ENCODE measurements around the gene SHOC1.
"Not testable (repeated sequence)": the region's sequence is repeated elsewhere in the genome, so short reads cannot be mapped to it uniquely, and the experiment has no call there.

Gene SHOC1

GRCh38 chr9:111794835-111795556 is at the start of gene SHOC1:
Gene SHOC1, minus strand, starts transcription at chr9:111794937. Its CDS starts 3,519 bp downstream, at chr9:111791418.
- DNase-seq (ENCODE audit: low read depth) = no peak

GRCh38 chr9:111843971-111844370 is 49.2 kb upstream of the SHOC1 start:
- DNase-seq (ENCODE audit: low read depth) = no peak

GRCh38 chr9:111842313-111842712 is 47.6 kb upstream of the SHOC1 start:
- DNase-seq (ENCODE audit: low read depth) = no peak

- DNase-seq (ENCODE audit: low read depth) = no peak
These were observed 45.7 kb upstream of the SHOC1 start for GRCh38 chr9:111840442-111840841.

- no peak for DNase-seq (ENCODE audit: low read depth)
These were observed 45.2 kb upstream of the SHOC1 start for GRCh38 chr9:111839987-111840386.

- DNase-seq (ENCODE audit: low read depth) = no peak
These were observed 44.6 kb upstream of the SHOC1 start for GRCh38 chr9:111839387-111839786.

GRCh38 chr9:111838439-111838838 is 43.7 kb upstream of the SHOC1 start:
- DNase-seq (ENCODE audit: low read depth) = no peak

GRCh38 chr9:111836311-111836710 is 41.6 kb upstream of the SHOC1 start:
- no peak for DNase-seq (ENCODE audit: low read depth)

GRCh38 chr9:111833941-111834340 is 39.2 kb upstream of the SHOC1 start:
- DNase-seq (ENCODE audit: low read depth) = no peak

- DNase-seq (ENCODE audit: low read depth) = no peak
These were observed 37.7 kb upstream of the SHOC1 start for GRCh38 chr9:111832449-111832848.

- no peak for DNase-seq (ENCODE audit: low read depth)
These were observed 36.8 kb upstream of the SHOC1 start for GRCh38 chr9:111831371-111832108.

GRCh38 chr9:111828193-111828592 is 33.5 kb upstream of the SHOC1 start:
- no peak for DNase-seq (ENCODE audit: low read depth)

GRCh38 chr9:111825468-111826145 is 30.9 kb upstream of the SHOC1 start:
- DNase-seq (ENCODE audit: low read depth) = no peak

GRCh38 chr9:111821006-111821528 is 26.3 kb upstream of the SHOC1 start:
- no peak for DNase-seq (ENCODE audit: low read depth)

GRCh38 chr9:111819360-111819759 is 24.6 kb upstream of the SHOC1 start:
- no peak for DNase-seq (ENCODE audit: low read depth)

- DNase-seq (ENCODE audit: low read depth) = no peak
These were observed 20.7 kb upstream of the SHOC1 start for GRCh38 chr9:111815285-111816070.

GRCh38 chr9:111812337-111812736 is 17.6 kb upstream of the SHOC1 start:
- DNase-seq (ENCODE audit: low read depth) = no peak

- no peak for DNase-seq (ENCODE audit: low read depth)
These were observed 16.2 kb upstream of the SHOC1 start for GRCh38 chr9:111810908-111811307.

- DNase-seq (ENCODE audit: low read depth) = not testable (repeated sequence)
These were observed 15.7 kb upstream of the SHOC1 start for GRCh38 chr9:111810415-111810814.

GRCh38 chr9:111807197-111807596 is 12.5 kb upstream of the SHOC1 start:
- no peak for DNase-seq (ENCODE audit: low read depth)

- DNase-seq (ENCODE audit: low read depth) = no peak
These were observed 11.5 kb upstream of the SHOC1 start for GRCh38 chr9:111806259-111806658.

GRCh38 chr9:111805830-111806241 is 11.1 kb upstream of the SHOC1 start:
- DNase-seq (ENCODE audit: low read depth) = no peak

Measured in stimulated activated CD8-positive, alpha-beta memory T cell treated with anti-CD3 and anti-CD28 coated beads, Interleukin-12 subunit alpha, Interleukin-12 subunit beta, amount 100 ng/mL, for 1 hour (primary cell).